Measurements from ENCODE around the gene CNTF. TPM values are rescaled to one million over a fixed set of nuclear protein-coding genes. Genes with fewer than 3 reads are reported as not detected.
"Not testable (repeated sequence)": the region's sequence is repeated elsewhere in the genome, so short reads cannot be mapped to it uniquely, and the experiment has no call there.

CNTF gene, protein sequence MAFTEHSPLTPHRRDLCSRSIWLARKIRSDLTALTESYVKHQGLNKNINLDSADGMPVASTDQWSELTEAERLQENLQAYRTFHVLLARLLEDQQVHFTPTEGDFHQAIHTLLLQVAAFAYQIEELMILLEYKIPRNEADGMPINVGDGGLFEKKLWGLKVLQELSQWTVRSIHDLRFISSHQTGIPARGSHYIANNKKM
- total RNA-seq = 1 to 10 TPM; 1.6 to 5.0 (median 1.7) TPM

DNA sequence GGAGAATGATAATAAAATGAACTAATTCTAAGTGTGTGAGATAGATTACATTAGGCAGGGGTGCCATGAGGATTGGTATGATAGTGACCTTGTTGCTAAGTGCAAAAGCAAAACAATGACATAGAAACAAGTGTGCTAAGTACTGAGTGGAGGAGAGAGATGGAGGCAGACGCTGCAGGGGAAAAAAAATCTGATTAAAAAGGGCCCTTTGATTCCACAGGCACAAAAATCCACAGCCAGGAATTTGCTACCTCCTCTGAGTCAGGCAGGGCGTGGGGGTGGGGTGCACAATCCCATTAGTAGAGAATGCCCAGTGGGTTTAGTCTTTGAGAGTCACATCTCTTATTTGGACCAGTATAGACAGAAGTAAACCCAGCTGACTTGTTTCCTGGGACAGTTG is at the start of gene CNTF:
TSS of gene CNTF (plus strand) at position 322 of the 400 bp plus-strand sequence. CDS start 88 bp downstream, outside the sequence.
- H3K4me3 ChIP-seq (replicated peaks in 1 of 3) = no peak within 1 kb of the TSS
- WGBS, 2 donors = 53 to 62% methylated on average over 2 of the region's 2 CpGs

DNA sequence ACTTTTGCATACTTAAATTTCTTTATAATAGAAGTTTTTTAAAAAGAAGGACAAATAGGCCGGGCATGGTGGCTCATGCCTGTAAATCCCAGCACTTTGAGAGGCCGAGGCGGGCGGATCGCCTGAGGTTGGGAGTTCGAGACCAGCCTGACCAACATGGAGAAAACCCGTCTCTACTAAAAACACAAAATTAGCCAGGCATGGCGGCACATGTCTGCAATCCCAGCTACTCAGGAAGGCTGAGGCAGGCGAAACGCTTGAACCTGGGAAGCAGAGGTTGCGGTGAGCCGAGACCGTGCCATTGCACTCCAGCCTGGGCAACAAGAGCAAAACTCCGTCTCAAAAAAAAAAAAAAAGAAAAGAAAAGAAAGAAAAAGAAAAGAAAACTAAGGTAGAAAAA is 49.6 kb upstream of the CNTF start:
- Histone ChIP-seq H3K36me3 (peaks cover 7 to 17% of the 10 kb centered on the region in 2 donors), H3K4me1 (peaks cover 14 to 34% of the 10 kb centered on the region in 2 donors), H3K27ac (peak overlapping the region in 2 of 3 donors; percentile 0 to 62)
- H3K4me3 ChIP-seq (replicated peaks in 1 of 3); H3K27me3 ChIP-seq; H3K9me3 ChIP-seq; intact Hi-C loops (cut with DNase I); DNase-seq: not testable (repeated sequence)
- 87 to 92% methylated on average over 14 of the region's 14 CpGs for WGBS, 2 donors

More for the DNA sequence above, at the start of gene CNTF:
- Histone ChIP-seq H3K9me3 (no peaks in the 10 kb centered on the region), H3K4me1 (peaks cover 20 to 27% of the 10 kb centered on the region in 2 donors), H3K36me3 (peaks cover 36 to 40% of the 10 kb centered on the region in 2 donors), H3K27me3 (no peaks in the 10 kb centered on the region), H3K27ac (no peak within 1 kb of the TSS)
- intact Hi-C loops (cut with DNase I) = no loop called here
- TF ChIP-seq, protein P1, sequence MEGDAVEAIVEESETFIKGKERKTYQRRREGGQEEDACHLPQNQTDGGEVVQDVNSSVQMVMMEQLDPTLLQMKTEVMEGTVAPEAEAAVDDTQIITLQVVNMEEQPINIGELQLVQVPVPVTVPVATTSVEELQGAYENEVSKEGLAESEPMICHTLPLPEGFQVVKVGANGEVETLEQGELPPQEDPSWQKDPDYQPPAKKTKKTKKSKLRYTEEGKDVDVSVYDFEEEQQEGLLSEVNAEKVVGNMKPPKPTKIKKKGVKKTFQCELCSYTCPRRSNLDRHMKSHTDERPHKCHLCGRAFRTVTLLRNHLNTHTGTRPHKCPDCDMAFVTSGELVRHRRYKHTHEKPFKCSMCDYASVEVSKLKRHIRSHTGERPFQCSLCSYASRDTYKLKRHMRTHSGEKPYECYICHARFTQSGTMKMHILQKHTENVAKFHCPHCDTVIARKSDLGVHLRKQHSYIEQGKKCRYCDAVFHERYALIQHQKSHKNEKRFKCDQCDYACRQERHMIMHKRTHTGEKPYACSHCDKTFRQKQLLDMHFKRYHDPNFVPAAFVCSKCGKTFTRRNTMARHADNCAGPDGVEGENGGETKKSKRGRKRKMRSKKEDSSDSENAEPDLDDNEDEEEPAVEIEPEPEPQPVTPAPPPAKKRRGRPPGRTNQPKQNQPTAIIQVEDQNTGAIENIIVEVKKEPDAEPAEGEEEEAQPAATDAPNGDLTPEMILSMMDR (IDR thresholded peaks at IDR 0.05) = no peak
- TF ChIP-seq POLR2A (IDR thresholded peaks at IDR 0.05) = no peak
- no peak for DNase-seq

GRCh38 chr11:58573451-58574104 is 48.9 kb upstream of the CNTF start:
- 57 to 63% methylated on average over 4 of the region's 4 CpGs for WGBS, 2 donors
- peaks cover 14 to 34% of the 10 kb centered on the region in 2 donors for H3K4me1 ChIP-seq
- H3K4me3 ChIP-seq (replicated peaks in 1 of 3) = no peak overlapping the region

DNA sequence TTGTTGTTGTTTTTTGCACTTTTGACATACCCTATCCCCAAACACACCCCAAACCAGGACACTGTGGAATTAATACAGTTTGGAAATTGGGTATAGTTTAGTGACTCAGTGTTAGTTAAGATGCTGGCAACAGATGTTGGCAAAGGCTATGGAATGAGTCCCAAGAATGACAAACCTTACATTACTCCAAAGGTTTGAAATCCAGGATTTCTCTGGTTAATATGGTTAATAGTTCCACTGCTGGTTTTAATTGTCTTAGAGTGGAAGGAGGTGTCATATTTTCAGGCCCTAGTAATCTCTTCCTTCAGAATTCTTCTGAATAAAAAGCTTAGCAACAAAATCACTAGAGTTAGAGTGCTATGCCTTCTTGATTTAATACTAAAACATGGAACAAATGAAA is 47.6 kb upstream of the CNTF start:
- H3K27me3 ChIP-seq = no peaks in the 10 kb centered on the region
- peaks cover 0 to 3% of the 10 kb centered on the region in 2 donors for H3K36me3 ChIP-seq
- H3K9me3 ChIP-seq = no peaks in the 10 kb centered on the region
- DNase-seq = no peak
- no peak for TF ChIP-seq POLR2A (IDR thresholded peaks at IDR 0.05)
- TF ChIP-seq, protein P1 (IDR thresholded peaks at IDR 0.05) = no peak
- H3K27ac ChIP-seq = peak overlapping the region in 1 of 3 donors; percentile 62
- no peak overlapping the region for H3K4me3 ChIP-seq (replicated peaks in 1 of 3)
- intact Hi-C loops (cut with DNase I) = no loop called here
- H3K4me1 ChIP-seq = peaks cover 14 to 34% of the 10 kb centered on the region in 2 donors

More at GRCh38 chr11:58573451-58574104, 48.9 kb upstream of the CNTF start:
- Histone ChIP-seq H3K27ac (peak overlapping the region; percentile 0 to 62 (median 1)), H3K36me3 (peaks cover 7 to 12% of the 10 kb centered on the region in 2 donors), H3K27me3 (no peaks in the 10 kb centered on the region), H3K9me3 (no peaks in the 10 kb centered on the region)
- TF ChIP-seq, protein P1 (IDR thresholded peaks at IDR 0.05) = no peak
- TF ChIP-seq POLR2A (IDR thresholded peaks at IDR 0.05) = no peak
- intact Hi-C loops (cut with DNase I) = no loop called here
- DNase-seq = peak; percentile 20 to 35

DNA sequence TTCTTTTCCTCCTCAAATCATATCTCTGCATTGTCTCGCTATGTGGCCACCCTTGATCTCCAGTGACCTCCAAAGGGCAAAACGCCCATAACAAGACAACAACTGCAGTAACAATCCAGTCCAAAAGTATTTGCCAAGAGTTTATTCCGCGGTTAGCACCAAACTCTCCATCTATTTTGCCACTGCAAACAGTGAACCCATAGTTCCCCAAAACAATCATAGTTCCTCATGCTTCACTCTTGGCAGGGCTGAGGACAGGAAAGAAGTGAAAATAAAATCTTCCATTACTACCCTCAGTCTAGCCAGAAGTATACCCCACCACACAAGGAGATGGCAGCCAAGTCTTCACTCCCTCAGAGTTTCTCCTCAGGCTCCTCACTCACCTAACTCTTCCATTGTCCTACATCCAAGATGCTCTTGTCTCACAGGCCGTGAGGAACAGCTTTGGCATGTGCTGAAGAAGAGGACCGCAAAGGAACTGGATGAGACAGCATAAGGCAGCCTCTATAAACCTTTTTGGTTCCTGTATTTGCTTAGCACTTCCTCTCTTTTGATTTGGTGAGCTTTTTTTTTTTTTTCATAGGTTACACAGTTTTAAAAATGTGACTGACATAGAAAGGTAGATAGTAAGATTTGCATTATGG is 47.0 kb upstream of the CNTF start, which contains the start of gene LPXN:
TSS of gene LPXN (minus strand) at position 480 of the 644 bp plus-strand sequence. CDS start at position 396, 84 bp downstream.
- no peak within 1 kb of the TSS for H3K4me3 ChIP-seq (replicated peaks in 1 of 3)

More for the DNA sequence above, 47.0 kb upstream of the CNTF start, which contains the start of gene LPXN:
- H3K27me3 ChIP-seq = no peaks in the 10 kb centered on the region
- H3K9me3 ChIP-seq = no peaks in the 10 kb centered on the region
- DNase-seq = no peak
- no peaks in the 10 kb centered on the region for H3K36me3 ChIP-seq
- intact Hi-C loops (cut with DNase I) = no loop called here
- H3K27ac ChIP-seq = peak within 1 kb of the TSS in 2 of 3 donors; percentile 100
- 78 to 81% methylated on average over 6 of the region's 6 CpGs for WGBS, 2 donors
- peaks cover 18 to 38% of the 10 kb centered on the region in 2 donors for H3K4me1 ChIP-seq
- TF ChIP-seq, protein P1 (IDR thresholded peaks at IDR 0.05) = no peak
- no peak for TF ChIP-seq POLR2A (IDR thresholded peaks at IDR 0.05)
